RWPE2 (cell line): ENCODE measurements around the gene PDIA5.
A peak's percentile ranks its signal among the peaks of the same experiment; 100 is the strongest.

ENCODE experiments used
- ATAC-seq: fragments of 200-7000 bp; cut with Tn5 transposase; 3 replicates; pipeline ENCODE4 v1.9.1; 2021; ENCODE audit warnings: low read depth
- DNase-seq: peaks from one replicate; pipeline ENCODE4 v3.0.0-alpha.2; 2020; ENCODE audit warnings: low spot score
- H3K27ac ChIP-seq: fragments of 450-650 bp; 2 replicates; pipeline ENCODE4 v1.5.1; 2017; ENCODE audit warnings: mild to moderate bottlenecking; ENCODE audit not compliant: poor library complexity, severe bottlenecking
- H3K27me3 ChIP-seq: fragments of 250-450 bp; sonication (Bioruptor Pico); 2 replicates; pipeline ENCODE4 v1.5.1; 2021; ENCODE audit warnings: mild to moderate bottlenecking, moderate library complexity; ENCODE audit not compliant: insufficient read depth, poor library complexity, severe bottlenecking
- H3K36me3 ChIP-seq: fragments of 250-450 bp; sonication (Bioruptor Pico); 2 replicates; pipeline ENCODE4 v1.5.1; 2020; ENCODE audit warnings: low read depth, mild to moderate bottlenecking, moderate library complexity
- H3K4me1 ChIP-seq: fragments of 250-450 bp; sonication (Bioruptor Pico); 2 replicates; pipeline ENCODE4 v1.5.1; 2021; ENCODE audit warnings: mild to moderate bottlenecking, moderate library complexity; ENCODE audit not compliant: insufficient read depth, poor library complexity, severe bottlenecking
- H3K4me3 ChIP-seq: fragments of 250-450 bp; sonication (Bioruptor Pico); 2 replicates; pipeline ENCODE4 v1.5.1; 2021; ENCODE audit warnings: mild to moderate bottlenecking, moderate library complexity; ENCODE audit not compliant: severe bottlenecking
- H3K9me3 ChIP-seq: fragments of 250-450 bp; sonication (Bioruptor Pico); 2 replicates; pipeline ENCODE4 v1.5.1; 2021; ENCODE audit warnings: mild to moderate bottlenecking, moderate library complexity; ENCODE audit not compliant: severe bottlenecking
- TF ChIP-seq, protein P1 (sequence below): fragments of 450-650 bp; IDR thresholded peaks from one replicate; pipeline ENCODE4 v1.5.1; 2017; ENCODE audit warnings: mild to moderate bottlenecking, moderate library complexity; ENCODE audit not compliant: poor library complexity, severe bottlenecking

PDIA5 gene

GRCh38 chr3:123180791-123181190 is 114.0 kb downstream of the PDIA5 start:
- H3K27ac ChIP-seq = no peak overlapping the region
- H3K9me3 ChIP-seq = no peaks in the 10 kb centered on the region
- DNase-seq (no peak), ATAC-seq (no peak)
- no peak overlapping the region for H3K4me3 ChIP-seq
- no peaks in the 10 kb centered on the region for H3K27me3 ChIP-seq
- TF ChIP-seq, protein P1, sequence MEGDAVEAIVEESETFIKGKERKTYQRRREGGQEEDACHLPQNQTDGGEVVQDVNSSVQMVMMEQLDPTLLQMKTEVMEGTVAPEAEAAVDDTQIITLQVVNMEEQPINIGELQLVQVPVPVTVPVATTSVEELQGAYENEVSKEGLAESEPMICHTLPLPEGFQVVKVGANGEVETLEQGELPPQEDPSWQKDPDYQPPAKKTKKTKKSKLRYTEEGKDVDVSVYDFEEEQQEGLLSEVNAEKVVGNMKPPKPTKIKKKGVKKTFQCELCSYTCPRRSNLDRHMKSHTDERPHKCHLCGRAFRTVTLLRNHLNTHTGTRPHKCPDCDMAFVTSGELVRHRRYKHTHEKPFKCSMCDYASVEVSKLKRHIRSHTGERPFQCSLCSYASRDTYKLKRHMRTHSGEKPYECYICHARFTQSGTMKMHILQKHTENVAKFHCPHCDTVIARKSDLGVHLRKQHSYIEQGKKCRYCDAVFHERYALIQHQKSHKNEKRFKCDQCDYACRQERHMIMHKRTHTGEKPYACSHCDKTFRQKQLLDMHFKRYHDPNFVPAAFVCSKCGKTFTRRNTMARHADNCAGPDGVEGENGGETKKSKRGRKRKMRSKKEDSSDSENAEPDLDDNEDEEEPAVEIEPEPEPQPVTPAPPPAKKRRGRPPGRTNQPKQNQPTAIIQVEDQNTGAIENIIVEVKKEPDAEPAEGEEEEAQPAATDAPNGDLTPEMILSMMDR = no peak
- no peaks in the 10 kb centered on the region for H3K4me1 ChIP-seq
- H3K36me3 ChIP-seq = no peaks in the 10 kb centered on the region

DNA sequence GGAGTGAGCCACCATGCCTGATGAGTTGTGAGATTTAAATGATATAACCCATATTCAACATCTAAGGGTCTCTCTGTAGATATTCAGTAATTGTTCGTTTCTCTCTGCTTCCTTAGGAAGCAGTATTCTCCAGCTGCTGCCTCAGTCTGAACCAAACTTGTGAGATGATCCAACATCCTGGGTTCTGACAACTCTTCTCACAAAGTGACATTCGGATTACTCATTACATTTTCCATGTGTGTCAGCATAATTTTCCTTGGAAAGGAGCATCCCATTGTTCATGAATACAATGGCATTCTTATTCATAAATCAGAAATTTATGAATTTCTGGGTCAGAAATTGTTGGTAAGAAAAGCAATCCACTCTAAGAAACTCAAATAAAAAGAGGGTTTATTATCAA is 119.9 kb downstream of the PDIA5 start:
- Histone ChIP-seq H3K36me3 (no peaks in the 10 kb centered on the region), H3K4me1 (no peaks in the 10 kb centered on the region), H3K27ac (no peak overlapping the region), H3K4me3 (no peak overlapping the region), H3K27me3 (no peaks in the 10 kb centered on the region), H3K9me3 (no peaks in the 10 kb centered on the region)
- ATAC-seq = no peak
- DNase-seq = no peak
- TF ChIP-seq, protein P1 = no peak

GRCh38 chr3:123188058-123188457 is 121.2 kb downstream of the PDIA5 start:
- no peaks in the 10 kb centered on the region for H3K27me3 ChIP-seq
- H3K4me1 ChIP-seq = no peaks in the 10 kb centered on the region
- ATAC-seq = no peak
- TF ChIP-seq, protein P1 = no peak
- no peaks in the 10 kb centered on the region for H3K36me3 ChIP-seq
- H3K9me3 ChIP-seq = no peaks in the 10 kb centered on the region
- no peak for DNase-seq
- no peak overlapping the region for H3K27ac ChIP-seq
- H3K4me3 ChIP-seq = no peak overlapping the region

DNA sequence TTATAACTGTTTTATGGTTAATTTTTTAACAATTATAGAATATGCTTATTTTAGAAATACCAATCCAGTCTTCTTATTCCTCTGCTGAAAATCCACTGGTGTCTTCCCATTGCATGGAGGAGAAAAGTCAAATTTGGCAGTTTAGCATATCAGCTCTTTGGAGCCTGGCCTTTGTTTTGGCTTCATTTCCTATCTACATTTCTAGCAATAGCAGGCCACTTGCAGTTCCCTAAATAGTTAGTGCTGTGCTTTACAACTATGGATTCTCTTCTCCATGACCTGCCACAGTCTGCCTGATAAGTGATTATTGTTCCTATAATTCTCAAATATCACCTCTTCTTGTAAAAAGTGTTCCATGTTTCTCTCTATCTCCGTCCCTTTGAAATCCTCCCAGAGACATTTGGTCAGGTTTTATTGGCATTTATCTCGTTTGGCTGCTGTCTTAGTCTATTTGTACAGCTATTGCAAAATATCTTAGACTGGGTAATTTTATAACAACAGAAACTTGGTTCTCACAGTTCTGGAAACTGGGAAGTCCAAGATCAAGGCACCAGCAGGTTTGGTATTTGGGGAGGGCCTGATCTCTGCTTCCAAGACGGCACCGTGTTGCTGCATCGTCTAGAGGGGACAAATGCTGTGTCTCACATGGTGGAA is 126.8 kb downstream of the PDIA5 start:
- Histone ChIP-seq H3K36me3 (no peaks in the 10 kb centered on the region), H3K4me1 (no peaks in the 10 kb centered on the region), H3K27me3 (no peaks in the 10 kb centered on the region), H3K27ac (no peak overlapping the region), H3K9me3 (no peaks in the 10 kb centered on the region), H3K4me3 (no peak overlapping the region)
- ATAC-seq (no peak), DNase-seq (no peak)
- TF ChIP-seq, protein P1 = no peak

DNA sequence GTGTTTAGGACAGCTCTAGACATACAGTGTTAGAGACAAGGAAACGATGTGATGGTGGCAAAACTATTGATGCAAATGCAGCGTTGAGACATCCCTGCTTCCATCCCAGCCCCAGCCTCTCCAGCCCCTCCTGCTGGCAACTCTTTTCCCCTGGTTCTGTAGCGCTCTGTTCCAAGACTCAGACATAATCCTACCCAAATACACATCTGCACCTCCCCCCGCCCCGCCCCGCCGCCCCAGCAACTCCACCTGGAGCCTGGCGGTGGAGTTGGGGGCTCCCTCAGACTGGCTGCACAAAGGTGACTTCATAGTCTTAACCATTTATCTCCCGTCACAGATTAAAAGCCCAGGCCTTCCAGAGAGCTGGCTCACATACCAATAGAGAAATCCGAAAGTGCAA is 127.7 kb downstream of the PDIA5 start:
- H3K27ac ChIP-seq = no peak overlapping the region
- no peaks in the 10 kb centered on the region for H3K4me1 ChIP-seq
- peaks cover 2% of the 10 kb centered on the region for H3K9me3 ChIP-seq
- ATAC-seq (peak; percentile 38; the same call in 1 of the 3 replicates), DNase-seq (no peak)
- TF ChIP-seq, protein P1 = peak; percentile 31
- H3K27me3 ChIP-seq = no peaks in the 10 kb centered on the region
- H3K4me3 ChIP-seq = no peak overlapping the region
- no peaks in the 10 kb centered on the region for H3K36me3 ChIP-seq
